ENCODE measurements around the gene TAF12.

Gene TAF12

GRCh38 chr1:28560886-28561285, 82.0 kb downstream of the TAF12 start:
- H3K4me2 ChIP-seq (ENCODE audit: low read length), result no peak overlapping the region
- no peaks in the 10 kb centered on the region for H3K4me1 ChIP-seq (ENCODE audit: low read length)
- TF ChIP-seq CTCF (IDR thresholded peaks at IDR 0.05; ENCODE audit: low read depth, low read length) (no peak), EZH2phosphoT487 (IDR thresholded peaks at IDR 0.05; ENCODE audit: low read depth) (no peak)
- no peak overlapping the region for H3K4me3 ChIP-seq (ENCODE audit: low read length)
- H4K20me1 ChIP-seq (ENCODE audit: insufficient read depth, low read length), result no peaks in the 10 kb centered on the region
- H3K27ac ChIP-seq (ENCODE audit: low read length), result no peak overlapping the region
- no peaks in the 10 kb centered on the region for H3K79me2 ChIP-seq (ENCODE audit: low read length)
- H3K9me3 ChIP-seq (ENCODE audit: insufficient read depth, low read length), result no peaks in the 10 kb centered on the region
- peaks cover 8% of the 10 kb centered on the region for H3K36me3 ChIP-seq (replicated peaks; ENCODE audit: low read depth, low read length)
- H3K9ac ChIP-seq (ENCODE audit: low read length), result no peak overlapping the region
- H3K27me3 ChIP-seq (ENCODE audit: low read depth, low read length), result no peaks in the 10 kb centered on the region
- H2AFZ ChIP-seq (ENCODE audit: low read depth, low read length), result no peak overlapping the region

Measured in OCI-LY3 (cell line).